Suprapubic skin (tissue), 4 donors: ENCODE results near the gene PPFIA3.
"Not testable (repeated sequence)": the region's sequence is repeated elsewhere in the genome, so short reads cannot be mapped to it uniquely, and the experiment has no call there.

Source experiments
- CTCF ChIP-seq, 2 donors: fragments of 200-600 bp in 1 of 2; fragments of 450-650 bp in 1 of 2; sonication (generic) in 1 of 2; IDR thresholded peaks; one replicate each; pipeline ENCODE4 v1.5.1; 2016 to 2019; ENCODE audit warnings: antibody characterized with exemption in 2 of 2, mild to moderate bottlenecking in 1 of 2, moderate library complexity in 1 of 2
- EP300 ChIP-seq: sonication (generic); formaldehyde crosslinking; IDR thresholded peaks from one replicate; pipeline ENCODE4 v1.6.1; 2017; ENCODE audit warnings: antibody characterized with exemption
- POLR2A ChIP-seq, 2 donors: fragments of 450-650 bp; IDR thresholded peaks; one replicate each; pipeline ENCODE4 v1.6.1; 2017; ENCODE audit warnings: antibody characterized with exemption in 2 of 2, mild to moderate bottlenecking in 2 of 2, moderate library complexity in 2 of 2
- POLR2AphosphoS5 ChIP-seq, 3 donors: sonication (generic); formaldehyde crosslinking; IDR thresholded peaks; one replicate each; pipeline ENCODE4 v1.6.1; 2017; ENCODE audit warnings: antibody characterized with exemption in 3 of 3

DNA sequence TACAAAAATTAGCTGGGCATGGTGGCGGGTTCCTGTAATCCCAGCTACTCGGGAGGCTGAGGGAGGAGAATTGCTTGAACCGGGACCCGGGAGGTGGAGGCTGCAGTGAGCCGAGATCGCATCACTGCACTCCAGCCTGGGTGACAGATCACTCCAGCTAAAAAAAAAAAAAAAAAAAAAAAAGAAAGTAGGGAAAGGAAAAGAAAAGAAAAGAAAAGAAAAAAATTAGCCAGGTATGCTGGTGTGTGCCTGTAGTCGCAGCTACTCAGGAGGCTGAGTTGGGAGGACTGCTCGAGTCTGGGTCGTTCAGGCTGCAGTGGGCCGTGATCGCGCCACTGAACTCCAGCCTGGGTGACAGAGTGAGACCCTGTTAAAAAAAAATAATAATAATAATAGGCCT lies 7.9 kb downstream of the PPFIA3 start:
- not testable (repeated sequence) for TF ChIP-seq POLR2A (IDR thresholded peaks at IDR 0.05); CTCF (IDR thresholded peaks at IDR 0.05); POLR2AphosphoS5 (IDR thresholded peaks at IDR 0.05); EP300
